HG03571 (cell line): Measurements from ENCODE around the gene SMIM30.

Experiments
- ATAC-seq: cut with Tn5 transposase; IDR thresholded peaks from one replicate; pipeline ENCODE4 v1.9.1; 2021; ENCODE audit not compliant: unreplicated experiment

Gene SMIM30

DNA sequence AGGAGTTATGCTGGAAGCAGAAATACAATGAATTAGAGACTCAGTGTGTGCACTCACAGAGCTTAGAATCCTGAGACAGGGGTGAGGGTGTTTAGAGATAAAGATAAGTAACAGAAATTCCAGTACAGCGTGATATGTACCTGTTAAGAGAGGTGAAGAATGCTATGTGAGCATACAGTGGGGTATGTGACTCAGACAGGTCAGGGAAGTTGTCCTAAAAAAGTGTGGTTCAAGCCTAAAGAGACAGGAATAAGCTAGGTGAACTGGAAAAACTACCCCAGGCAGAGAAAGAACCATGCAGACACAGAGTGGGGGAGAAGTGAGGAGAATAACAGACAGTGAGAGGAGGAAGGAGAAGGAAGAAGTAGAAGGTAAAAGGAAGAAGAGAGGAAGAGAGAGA, 8.6 kb downstream of the SMIM30 start:
- ATAC-seq: no peak

DNA sequence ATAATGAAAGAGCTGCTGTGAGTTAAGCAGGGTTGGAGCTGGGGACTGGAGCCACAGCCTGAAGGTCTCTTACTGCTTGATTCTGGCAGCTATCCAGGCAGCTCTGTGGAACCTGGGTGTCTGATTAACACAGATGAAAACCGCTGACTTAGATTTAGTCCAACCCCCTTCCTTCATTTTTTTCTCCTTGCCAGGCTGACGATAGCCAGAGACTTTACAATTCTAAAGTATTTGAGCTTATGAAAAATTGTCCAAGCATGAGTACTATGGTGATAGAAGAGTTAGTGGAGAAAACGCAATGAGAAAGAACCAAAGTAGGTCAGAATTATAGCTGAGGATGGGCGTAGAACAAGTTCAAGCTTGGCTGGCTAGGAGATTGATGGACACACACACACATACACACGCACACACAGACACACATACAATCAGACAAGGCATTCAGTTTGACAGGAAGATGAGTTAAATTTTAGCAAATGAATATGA, 18.2 kb downstream of the SMIM30 start:
- no peak for ATAC-seq

DNA sequence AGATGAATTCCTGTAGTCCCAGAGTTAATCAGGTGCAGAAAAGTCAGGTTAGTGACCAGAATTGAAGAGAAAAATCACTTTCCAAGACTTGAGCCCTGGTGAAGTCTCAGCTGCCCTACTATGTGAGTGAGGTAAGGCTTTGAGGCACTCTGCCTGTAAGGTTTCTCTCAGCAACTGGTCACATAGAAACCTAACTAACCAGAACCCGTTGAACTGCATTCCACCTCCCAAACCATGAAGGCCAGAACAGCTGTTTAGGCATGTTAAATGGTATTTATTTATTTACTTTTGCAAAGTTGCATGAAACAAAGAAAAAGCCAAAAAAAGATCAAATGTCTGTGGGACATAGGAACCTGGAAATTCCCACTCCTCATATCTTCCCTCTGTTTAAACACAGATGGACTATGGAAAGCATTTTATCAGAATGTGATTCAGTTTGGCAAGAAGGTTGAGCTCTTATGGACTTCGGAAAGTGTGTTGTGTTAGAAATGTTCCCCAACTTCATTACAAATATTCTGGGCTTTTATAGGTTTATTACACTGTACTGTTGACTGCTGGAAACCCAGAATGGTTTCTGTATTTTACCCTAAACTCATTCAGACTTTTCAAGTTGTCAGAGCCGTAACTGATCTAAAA, 19.0 kb downstream of the SMIM30 start:
- ATAC-seq: no peak

DNA sequence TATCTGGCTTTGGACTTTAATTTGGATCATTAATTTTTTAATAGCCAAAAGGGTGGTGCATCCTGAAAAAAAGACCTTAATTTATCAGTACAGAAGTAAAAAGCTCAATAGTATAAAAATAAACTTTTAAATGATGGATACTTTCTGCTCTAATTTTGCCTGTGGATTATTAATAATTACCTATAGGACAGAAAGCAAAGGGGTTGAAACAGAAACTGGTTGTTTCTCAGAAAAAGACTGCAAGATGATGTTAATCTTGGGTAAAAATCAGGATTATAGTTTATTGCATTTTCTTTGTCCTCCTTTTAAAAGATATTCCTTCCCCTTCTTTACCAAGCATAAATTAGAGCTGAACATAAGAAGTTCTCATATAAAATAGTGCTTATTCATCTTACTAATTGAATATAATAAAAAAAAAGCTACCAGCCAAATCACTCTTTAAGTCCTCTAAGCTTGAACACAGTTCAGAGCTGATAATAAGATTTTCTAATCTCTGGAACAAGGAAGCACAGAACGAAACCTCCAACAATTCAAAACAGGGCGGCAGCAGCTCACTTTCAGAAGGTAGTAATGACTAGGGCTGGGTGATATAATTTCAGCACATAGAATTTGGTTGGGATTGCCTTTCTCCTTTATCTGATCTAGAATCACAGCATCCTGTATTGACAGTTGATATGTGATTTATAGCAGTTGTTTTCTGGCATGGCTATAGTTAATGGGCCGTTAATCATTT, 23.7 kb downstream of the SMIM30 start:
- no peak for ATAC-seq

DNA sequence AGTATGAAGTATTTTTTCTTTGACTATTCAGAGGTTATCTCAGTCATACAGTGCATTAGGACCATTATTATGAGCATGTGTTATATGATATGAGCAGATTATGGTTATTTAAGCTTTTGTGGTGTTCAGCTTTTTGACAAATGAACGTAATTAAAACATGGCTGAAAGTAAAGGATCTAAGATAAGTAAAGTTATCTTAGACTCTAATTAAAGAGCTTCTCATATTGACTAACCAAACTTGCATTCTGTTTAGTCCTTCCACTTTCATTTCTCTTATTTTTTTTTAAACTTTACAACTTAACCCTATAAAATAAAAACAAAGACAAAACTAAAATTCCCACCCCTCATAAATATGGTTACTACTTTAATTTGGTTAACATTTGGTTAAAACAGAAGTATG, 24.8 kb downstream of the SMIM30 start:
- no peak for ATAC-seq

DNA sequence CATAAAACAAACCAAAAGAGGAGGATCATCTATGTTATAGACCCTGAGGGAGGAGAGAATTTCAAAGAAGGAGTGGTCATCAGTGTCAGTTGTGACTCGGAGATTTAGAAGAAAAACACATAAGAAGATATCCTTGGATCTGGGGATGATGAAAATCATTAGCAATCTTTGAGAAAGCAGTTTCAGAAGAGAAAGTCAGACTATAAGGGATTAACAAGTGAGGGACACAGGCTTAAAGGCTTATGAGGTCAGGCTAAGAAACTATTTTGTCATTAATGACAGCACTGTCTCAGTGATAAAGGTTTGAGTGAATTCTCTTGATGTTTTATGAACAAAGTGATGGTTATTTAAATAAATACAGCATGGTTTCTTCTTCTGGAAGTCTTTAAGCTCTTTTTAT, 25.6 kb downstream of the SMIM30 start:
- no peak for ATAC-seq

DNA sequence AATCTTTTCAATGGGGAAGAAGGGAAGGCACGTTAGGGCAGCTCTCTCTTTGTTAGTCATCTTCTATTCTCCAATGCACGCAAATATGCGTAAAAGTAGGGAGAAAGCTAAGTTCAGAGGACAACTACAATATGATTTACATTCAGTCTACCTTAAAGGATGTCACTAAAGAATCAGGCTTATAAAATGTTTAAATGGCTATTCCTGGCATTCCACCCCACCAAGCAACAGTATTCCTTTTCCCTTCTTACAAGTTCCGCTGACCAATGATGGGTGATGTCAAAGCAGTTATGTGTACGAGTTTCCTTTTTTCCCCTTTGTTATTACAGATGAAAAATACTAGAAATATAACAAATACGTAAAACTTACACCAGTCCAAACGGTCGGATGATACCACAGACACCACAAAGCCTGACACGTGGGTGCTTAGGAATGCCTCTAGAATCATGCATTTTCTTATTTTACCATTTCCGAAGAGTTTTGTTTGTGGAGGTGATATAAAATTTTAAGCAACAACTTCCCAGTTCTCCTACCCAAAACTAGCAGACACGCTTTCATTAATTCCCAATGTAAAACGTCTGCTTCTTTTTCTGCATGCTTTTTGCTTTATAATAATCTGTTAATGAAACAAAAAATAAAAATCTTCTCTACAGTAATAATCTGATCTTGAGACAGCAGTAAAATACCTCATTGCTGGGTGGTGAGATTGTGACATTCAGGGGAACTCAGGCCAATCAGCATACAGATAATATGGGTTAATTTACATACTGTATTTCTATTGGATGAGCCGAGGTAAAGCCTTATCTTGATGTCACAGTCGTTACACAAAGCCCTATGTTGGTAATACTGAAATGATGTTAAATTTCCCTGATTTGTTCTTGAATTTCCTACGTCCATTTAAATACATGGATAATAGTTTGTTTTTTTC, 31.0 kb downstream of the SMIM30 start:
- no peak for ATAC-seq

DNA sequence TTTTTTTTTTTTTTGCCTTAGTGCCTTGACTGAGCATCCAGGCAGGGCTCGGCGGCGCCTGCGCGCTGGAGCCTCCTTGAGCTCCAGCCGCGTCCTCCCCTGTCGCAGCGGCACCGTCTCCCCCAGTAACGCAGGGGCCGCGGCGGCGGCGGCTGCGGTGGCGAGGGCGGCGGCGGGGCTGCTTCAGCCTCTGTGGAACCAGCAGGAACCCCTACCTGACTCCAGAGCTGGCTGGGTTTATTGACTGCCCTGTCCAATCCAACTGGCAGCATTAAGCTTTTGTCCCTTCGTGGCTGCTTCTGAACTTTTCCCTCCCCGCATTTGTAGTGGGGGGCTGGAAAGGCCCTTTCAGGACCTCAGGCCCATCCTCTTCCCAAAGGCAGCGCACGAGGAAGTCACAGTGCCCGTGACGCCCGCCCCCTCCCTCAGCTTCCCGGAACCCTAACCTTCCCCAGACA, 31.9 kb downstream of the SMIM30 start, which contains the start of gene GPR85:
TSS of gene GPR85 (minus strand) at position 397 of the 458 bp plus-strand sequence. CDS start 2,106 bp downstream, outside the sequence.
- peak; percentile 46 for ATAC-seq

DNA sequence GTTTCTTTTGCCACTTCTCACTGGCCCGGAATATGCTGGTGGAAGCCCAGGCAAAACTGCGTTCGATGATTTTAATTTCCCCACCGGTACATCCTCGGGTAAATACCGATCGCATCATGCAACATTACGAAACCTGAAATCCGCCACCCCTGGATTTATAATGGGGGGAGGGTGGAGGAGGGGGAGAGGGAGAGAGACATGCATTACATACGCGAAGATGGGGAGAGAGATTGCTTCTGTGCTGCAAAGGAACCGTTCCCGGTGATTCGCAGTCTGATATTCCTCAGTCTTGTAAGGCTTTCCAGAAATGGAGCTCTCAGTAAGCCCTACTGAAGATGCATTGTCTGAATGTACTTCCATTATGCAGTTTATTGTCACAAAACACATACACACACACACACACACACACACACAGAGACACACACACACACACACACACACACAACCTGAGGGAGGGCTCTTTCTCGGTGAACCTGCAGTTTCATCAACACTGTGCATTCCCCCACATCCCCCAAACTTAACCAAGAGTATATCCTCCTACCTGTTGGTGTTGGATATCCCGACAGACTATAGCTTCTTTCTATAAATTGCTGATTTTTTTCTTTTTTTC, 32.5 kb downstream of the SMIM30 start:
- no peak for ATAC-seq

DNA sequence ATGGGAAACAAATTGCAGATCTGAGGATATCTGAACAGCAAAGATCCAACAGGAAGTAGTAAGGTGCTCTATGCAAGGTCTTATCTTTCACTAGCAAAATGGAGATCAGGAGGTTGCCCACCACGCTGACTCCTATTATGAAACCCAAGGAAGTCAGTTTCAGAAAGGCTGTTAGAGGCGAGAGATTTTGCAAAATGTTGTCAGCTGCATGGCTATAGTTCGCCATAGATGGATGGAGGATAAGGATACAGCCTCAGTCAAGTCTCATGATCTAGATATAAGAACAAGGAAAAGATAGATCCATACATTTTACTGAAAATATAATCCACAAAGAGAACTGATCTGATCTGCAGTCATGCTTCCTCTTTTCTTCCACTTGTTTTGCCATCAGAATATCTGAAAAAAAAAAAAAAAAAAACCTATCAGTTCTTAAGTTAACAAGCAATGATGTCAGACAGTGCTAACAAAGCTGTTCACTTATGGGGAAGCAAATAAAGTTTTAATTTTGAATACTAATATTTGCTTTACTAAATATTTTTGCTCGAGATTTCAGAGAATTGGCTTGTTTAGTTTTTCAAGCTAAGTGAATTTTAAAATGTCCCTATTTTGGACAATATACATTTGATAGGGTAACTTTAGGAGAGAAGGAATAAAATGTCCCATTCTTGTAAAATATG, 33.7 kb downstream of the SMIM30 start:
- no peak for ATAC-seq

DNA sequence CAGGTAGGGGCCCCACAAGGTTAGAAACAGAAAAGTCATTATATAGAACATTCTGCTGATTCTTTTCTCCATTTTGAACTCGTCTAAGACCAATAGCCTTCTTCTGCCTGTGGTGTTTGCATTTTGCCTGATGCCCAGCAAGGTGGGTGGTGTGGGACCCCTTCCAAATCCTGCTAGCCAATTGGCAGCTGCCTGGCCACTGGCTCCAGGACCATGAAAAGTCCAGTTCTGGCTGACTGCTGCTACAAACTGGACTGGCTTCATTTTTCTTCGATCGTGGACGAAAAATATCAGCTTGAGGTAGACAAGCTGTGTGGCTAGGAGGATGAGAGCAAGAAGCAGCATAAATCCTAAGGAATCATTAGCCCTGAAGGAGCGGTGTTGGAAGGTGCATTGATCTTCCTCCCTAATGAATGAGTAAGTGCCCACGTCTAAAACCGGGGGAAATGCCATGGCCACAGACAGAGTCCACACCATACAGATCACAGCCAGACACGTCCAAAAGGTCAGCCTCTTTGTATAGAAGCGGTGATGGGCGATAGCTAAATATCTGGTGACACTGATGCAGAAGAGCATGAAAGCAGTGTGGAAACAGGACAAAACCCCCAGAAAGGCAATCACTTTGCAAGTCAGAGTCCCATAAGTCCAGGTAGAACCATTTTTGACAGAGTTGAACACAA, 34.4 kb downstream of the SMIM30 start:
- ATAC-seq: no peak

DNA sequence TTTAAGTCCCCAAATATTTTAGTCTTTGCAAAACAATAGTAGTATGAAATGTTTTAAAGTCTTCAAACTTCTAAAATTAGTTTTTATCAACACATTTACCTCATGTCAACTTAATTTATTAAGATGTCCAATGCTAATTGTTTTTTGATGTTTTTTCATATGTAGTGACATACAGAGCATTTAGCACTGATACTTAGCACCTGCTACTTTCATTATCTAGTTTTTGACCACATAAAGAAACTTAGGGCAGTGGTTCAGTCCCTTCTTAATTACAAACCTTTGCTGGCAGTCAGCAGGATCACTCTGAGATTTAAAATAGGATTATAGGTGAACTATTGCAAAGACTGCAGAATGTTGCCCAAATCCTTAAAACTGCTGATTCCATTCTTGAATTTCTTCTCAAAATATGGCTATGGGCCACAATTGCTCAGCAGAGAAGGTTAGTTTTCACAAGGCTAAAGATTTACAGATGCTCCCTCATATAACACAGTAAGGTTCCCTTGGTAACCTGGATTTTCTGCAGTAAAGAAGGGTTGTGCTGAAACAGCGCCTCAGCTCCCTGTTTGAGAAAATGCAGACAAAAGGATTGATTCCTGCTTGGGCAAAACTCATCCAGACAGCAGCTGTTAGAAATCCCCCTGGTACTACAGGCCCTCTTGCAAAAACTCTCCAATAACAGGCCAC, 35.1 kb downstream of the SMIM30 start:
- no peak for ATAC-seq

DNA sequence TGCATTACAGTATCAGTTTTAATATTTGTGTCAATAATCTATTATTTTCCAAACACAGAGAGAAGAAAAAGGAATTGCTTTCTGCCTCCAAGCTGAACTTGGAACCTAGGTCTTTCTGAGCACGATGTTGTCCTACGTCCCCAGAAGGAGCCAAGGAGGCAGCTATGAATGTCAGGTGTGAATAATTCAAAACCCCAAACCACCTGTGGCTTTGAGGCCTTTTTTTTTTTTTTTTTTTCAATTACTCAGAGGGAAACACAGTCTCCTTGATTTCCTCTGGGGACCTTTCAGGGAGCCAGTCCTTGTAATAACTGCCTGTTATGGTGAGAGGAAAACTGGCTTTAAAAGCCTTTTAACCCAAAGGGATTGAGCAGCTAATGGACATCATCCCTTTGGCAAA, 40.0 kb downstream of the SMIM30 start:
- no peak for ATAC-seq

DNA sequence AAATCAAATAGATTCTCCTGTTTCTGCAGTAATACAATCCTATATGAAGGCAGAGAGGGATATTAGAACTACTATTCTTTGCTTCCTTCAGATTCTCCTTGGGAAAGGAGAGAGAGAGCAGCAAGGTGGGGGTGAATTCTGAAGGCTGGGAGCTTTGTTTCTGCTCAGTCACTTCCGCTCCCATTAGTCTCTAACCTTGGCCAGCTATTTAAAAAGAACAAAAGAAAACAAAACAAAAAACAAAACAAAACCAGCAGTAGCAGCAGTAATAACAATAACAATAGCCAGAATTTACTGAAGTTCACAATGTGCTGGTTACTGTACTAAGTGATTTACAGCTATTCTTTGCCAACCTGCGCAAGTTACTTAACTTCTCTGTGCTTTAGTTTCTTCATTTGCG, 41.7 kb downstream of the SMIM30 start:
- ATAC-seq: no peak

DNA sequence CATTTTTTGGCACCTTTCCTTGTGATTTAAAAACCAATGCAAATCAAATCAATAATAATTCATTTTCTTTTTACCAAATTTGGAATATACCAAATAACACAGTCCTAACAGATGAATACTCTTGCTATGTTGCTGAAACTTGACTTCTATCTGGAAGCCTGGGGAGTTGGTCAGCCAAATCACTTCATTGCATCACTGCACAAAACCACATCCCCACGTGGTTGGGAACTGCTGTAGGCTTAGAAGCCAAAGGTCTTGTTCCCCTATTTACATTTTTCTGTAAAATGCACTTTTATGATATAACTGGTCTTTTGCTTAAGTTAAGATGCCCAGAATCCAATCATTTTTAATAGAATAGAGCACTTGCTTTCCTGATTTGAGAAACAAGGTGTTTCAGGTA, 46.9 kb downstream of the SMIM30 start:
- ATAC-seq: no peak
